Calu3 (cell line): ENCODE results near the gene PKHD1. TPM values are rescaled to one million over a fixed set of nuclear protein-coding genes. Genes with fewer than 3 reads are reported as not detected.

ENCODE experiments used
- BruUV-seq: library from RNA; stranded (reverse); fragments of 400-500 nt; replicated peaks from 2 replicates; lab custom pipeline; 2021; lab: Mats Ljungman, UMichigan
- CTCF ChIA-PET: fragments of 300-600 bp; sonication (Branson Sonifier 250); formaldehyde crosslinking; loops from one replicate; lab custom pipeline; 2022; ENCODE audit warnings: antibody characterized with exemption; lab: Charles Lee
- DNase-seq: peaks from one replicate; pipeline ENCODE4 v3.0.0; 2022
- H3K27ac Mint-ChIP-seq: one replicate; pipeline ENCODE4 v1.8.0; 2022; ENCODE audit warnings: mixed read lengths; ENCODE audit not compliant: unreplicated experiment
- H3K27me3 Mint-ChIP-seq: one replicate; pipeline ENCODE4 v1.8.0; 2022; ENCODE audit warnings: mixed read lengths; ENCODE audit not compliant: unreplicated experiment
- H3K36me3 Mint-ChIP-seq: one replicate; pipeline ENCODE4 v1.8.0; 2022; ENCODE audit warnings: mild to moderate bottlenecking, moderate library complexity, mixed read lengths; ENCODE audit not compliant: insufficient read depth, unreplicated experiment
- H3K4me1 Mint-ChIP-seq: one replicate; pipeline ENCODE4 v1.8.0; 2022; ENCODE audit warnings: mild to moderate bottlenecking, low read depth, mixed read lengths; ENCODE audit not compliant: unreplicated experiment
- H3K4me3 Mint-ChIP-seq: one replicate; pipeline ENCODE4 v1.8.0; 2022; ENCODE audit warnings: mild to moderate bottlenecking, low read depth, moderate library complexity, mixed read lengths; ENCODE audit not compliant: unreplicated experiment
- H3K9me3 Mint-ChIP-seq: one replicate; pipeline ENCODE4 v1.8.0; 2022; ENCODE audit warnings: low read depth, mixed read lengths; ENCODE audit not compliant: unreplicated experiment
- CTCF ChIP-seq: fragments of 200-600 bp; IDR thresholded peaks from one replicate; pipeline ENCODE4 v1.8.0; 2022; ENCODE audit warnings: antibody characterized with exemption; ENCODE audit not compliant: unreplicated experiment
- intact Hi-C: fragments of 100-400 bp; cut with micrococcal nuclease; formaldehyde crosslinking; loops from one replicate; pipeline ENCODE4 v1.10.0; 2022; ENCODE audit not compliant: unreplicated experiment
- total RNA-seq: library from RNA; stranded (reverse); gene quantifications from 2 replicates; pipeline ENCODE4 v1.2.3, GENCODE V29; 2022

Gene PKHD1
- total RNA-seq, 1 experiment from 2014 or later: 25.2 TPM

- Mint-ChIP-seq H3K36me3 (no peaks in the 10 kb centered on the region), H3K4me3 (no peak overlapping the region), H3K9me3 (no peaks in the 10 kb centered on the region), H3K27me3 (no peaks in the 10 kb centered on the region), H3K4me1 (no peaks in the 10 kb centered on the region), H3K27ac (no peak overlapping the region)
- CTCF ChIA-PET: no interaction called here
- BruUV-seq: no TSS peak
- intact Hi-C loops: no loop called here
- TF ChIP-seq CTCF: no peak
- no peak for DNase-seq
These were observed 245.2 kb downstream of the PKHD1 start for GRCh38 chr6:51842061-51842803.

- intact Hi-C loops: no loop called here
- CTCF ChIA-PET: no interaction called here
- Mint-ChIP-seq H3K4me1 (no peaks in the 10 kb centered on the region), H3K27ac (no peak overlapping the region), H3K4me3 (no peak overlapping the region), H3K9me3 (no peaks in the 10 kb centered on the region), H3K36me3 (no peaks in the 10 kb centered on the region), H3K27me3 (no peaks in the 10 kb centered on the region)
- DNase-seq: no peak
- no TSS peak for BruUV-seq
- no peak for TF ChIP-seq CTCF
These were observed 245.8 kb downstream of the PKHD1 start for GRCh38 chr6:51841626-51842025.

- CTCF ChIA-PET: no interaction called here
These were observed 247.6 kb downstream of the PKHD1 start for GRCh38 chr6:51839726-51840374.

GRCh38 chr6:51830666-51831065, 256.7 kb downstream of the PKHD1 start:
- Mint-ChIP-seq H3K4me3 (no peak overlapping the region), H3K4me1 (no peaks in the 10 kb centered on the region), H3K27ac (no peak overlapping the region), H3K9me3 (no peaks in the 10 kb centered on the region), H3K27me3 (no peaks in the 10 kb centered on the region), H3K36me3 (no peaks in the 10 kb centered on the region)
- intact Hi-C loops: no loop called here
- CTCF ChIA-PET: no interaction called here
- no TSS peak for BruUV-seq
- no peak for TF ChIP-seq CTCF
- no peak for DNase-seq

More at GRCh38 chr6:51839726-51840374, 247.6 kb downstream of the PKHD1 start:
- Mint-ChIP-seq H3K9me3 (no peaks in the 10 kb centered on the region), H3K27me3 (no peaks in the 10 kb centered on the region), H3K36me3 (no peaks in the 10 kb centered on the region), H3K27ac (no peak overlapping the region), H3K4me3 (no peak overlapping the region), H3K4me1 (no peaks in the 10 kb centered on the region)
- no peak for DNase-seq
- TF ChIP-seq CTCF: no peak
- intact Hi-C loops: no loop called here
- no TSS peak for BruUV-seq
